ENCODE results near the gene TMPRSS11B.

Gene TMPRSS11B, protein sequence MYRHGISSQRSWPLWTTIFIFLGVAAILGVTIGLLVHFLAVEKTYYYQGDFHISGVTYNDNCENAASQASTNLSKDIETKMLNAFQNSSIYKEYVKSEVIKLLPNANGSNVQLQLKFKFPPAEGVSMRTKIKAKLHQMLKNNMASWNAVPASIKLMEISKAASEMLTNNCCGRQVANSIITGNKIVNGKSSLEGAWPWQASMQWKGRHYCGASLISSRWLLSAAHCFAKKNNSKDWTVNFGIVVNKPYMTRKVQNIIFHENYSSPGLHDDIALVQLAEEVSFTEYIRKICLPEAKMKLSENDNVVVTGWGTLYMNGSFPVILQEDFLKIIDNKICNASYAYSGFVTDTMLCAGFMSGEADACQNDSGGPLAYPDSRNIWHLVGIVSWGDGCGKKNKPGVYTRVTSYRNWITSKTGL

DNA sequence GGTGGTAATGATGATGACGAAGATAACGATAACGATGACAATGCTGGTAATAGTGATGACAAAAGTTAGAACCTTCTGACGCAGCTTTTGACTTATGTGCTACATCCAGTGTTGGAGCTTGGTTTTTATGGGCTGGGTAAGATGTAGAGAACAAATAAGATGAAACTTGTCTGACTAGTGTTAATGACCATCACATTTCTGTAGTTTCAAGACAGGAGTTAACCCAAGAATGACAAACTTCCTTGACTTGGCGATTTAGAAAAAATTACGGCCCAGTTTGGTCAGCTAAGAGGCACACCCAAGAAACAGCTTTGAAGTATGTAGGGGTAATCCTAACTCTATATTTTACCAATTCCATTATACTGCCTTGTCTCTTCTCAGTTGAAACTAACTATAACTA lies at the start of gene TMPRSS11B:
Gene TMPRSS11B (minus strand): TSS at position 101 of the 400 bp plus-strand sequence. CDS start 136 bp downstream, outside the sequence.
- Histone ChIP-seq H3K9me3 (replicated peaks; ENCODE audit: insufficient read depth, low read length) (no peaks in the 10 kb centered on the region), H2AFZ (ENCODE audit: low read length) (no peak within 1 kb of the TSS), H3K4me1 (ENCODE audit: low read length) (peaks cover 10% of the 10 kb centered on the region), H3K36me3 (replicated peaks; ENCODE audit: insufficient read depth, low read length) (no peaks in the 10 kb centered on the region), H3K4me3 (ENCODE audit: low read length) (no peak within 1 kb of the TSS), H3K4me2 (ENCODE audit: low read depth, low read length) (no peak within 1 kb of the TSS), H3K9ac (ENCODE audit: low read length) (no peak within 1 kb of the TSS), H3K9me2 (replicated peaks; ENCODE audit: insufficient read depth, low read length) (no peaks in the 10 kb centered on the region), H3K27ac (ENCODE audit: low read length) (no peak within 1 kb of the TSS), H4K20me1 (ENCODE audit: insufficient read depth, low read length) (no peaks in the 10 kb centered on the region), H3K27me3 (replicated peaks; ENCODE audit: insufficient read depth, low read length) (no peaks in the 10 kb centered on the region), H3K79me2 (ENCODE audit: low read length) (no peaks in the 10 kb centered on the region), H3F3A (ENCODE audit: insufficient read depth, low read length) (peaks cover 9% of the 10 kb centered on the region)
- no peak for TF ChIP-seq EZH2phosphoT487 (IDR thresholded peaks at IDR 0.05; ENCODE audit: low read length)
- TF ChIP-seq EZH2 (optimal IDR thresholded peaks at IDR 0.05; ENCODE audit: low read depth, low read length) = no peak
- TF ChIP-seq CTCF (IDR thresholded peaks at IDR 0.05; ENCODE audit: low read length) = no peak
- no peak for DNase-seq

GRCh38 chr4:68291256-68291655 lies 45.8 kb upstream of the TMPRSS11B start:
- Histone ChIP-seq H3K27ac (ENCODE audit: low read length) (no peak overlapping the region), H4K20me1 (ENCODE audit: insufficient read depth, low read length) (no peaks in the 10 kb centered on the region), H3F3A (ENCODE audit: insufficient read depth, low read length) (no peaks in the 10 kb centered on the region), H3K9me2 (replicated peaks; ENCODE audit: insufficient read depth, low read length) (no peaks in the 10 kb centered on the region), H3K9ac (ENCODE audit: low read length) (no peak overlapping the region), H2AFZ (ENCODE audit: low read length) (no peak overlapping the region), H3K27me3 (replicated peaks; ENCODE audit: insufficient read depth, low read length) (no peaks in the 10 kb centered on the region), H3K4me2 (ENCODE audit: low read depth, low read length) (no peak overlapping the region), H3K4me1 (ENCODE audit: low read length) (no peaks in the 10 kb centered on the region), H3K36me3 (replicated peaks; ENCODE audit: insufficient read depth, low read length) (no peaks in the 10 kb centered on the region), H3K9me3 (replicated peaks; ENCODE audit: insufficient read depth, low read length) (no peaks in the 10 kb centered on the region), H3K4me3 (ENCODE audit: low read length) (no peak overlapping the region), H3K79me2 (ENCODE audit: low read length) (no peaks in the 10 kb centered on the region)
- DNase-seq = no peak
- TF ChIP-seq EZH2 (optimal IDR thresholded peaks at IDR 0.05; ENCODE audit: low read depth, low read length) (no peak), CTCF (IDR thresholded peaks at IDR 0.05; ENCODE audit: low read length) (no peak), EZH2phosphoT487 (IDR thresholded peaks at IDR 0.05; ENCODE audit: low read length) (no peak)

GRCh38 chr4:68288393-68288740 lies 42.9 kb upstream of the TMPRSS11B start:
- Histone ChIP-seq H3K4me2 (ENCODE audit: low read depth, low read length) (peak overlapping the region; percentile 37; the same call in 1 of the 2 replicates), H3K27me3 (replicated peaks; ENCODE audit: insufficient read depth, low read length) (no peaks in the 10 kb centered on the region), H3K27ac (ENCODE audit: low read length) (no peak overlapping the region), H3K79me2 (ENCODE audit: low read length) (no peaks in the 10 kb centered on the region), H3K36me3 (replicated peaks; ENCODE audit: insufficient read depth, low read length) (no peaks in the 10 kb centered on the region), H2AFZ (ENCODE audit: low read length) (no peak overlapping the region), H3K4me1 (ENCODE audit: low read length) (no peaks in the 10 kb centered on the region), H4K20me1 (ENCODE audit: insufficient read depth, low read length) (no peaks in the 10 kb centered on the region), H3K4me3 (ENCODE audit: low read length) (no peak overlapping the region), H3F3A (ENCODE audit: insufficient read depth, low read length) (no peaks in the 10 kb centered on the region), H3K9ac (ENCODE audit: low read length) (no peak overlapping the region), H3K9me2 (replicated peaks; ENCODE audit: insufficient read depth, low read length) (no peaks in the 10 kb centered on the region), H3K9me3 (replicated peaks; ENCODE audit: insufficient read depth, low read length) (no peaks in the 10 kb centered on the region)
- TF ChIP-seq EZH2 (optimal IDR thresholded peaks at IDR 0.05; ENCODE audit: low read depth, low read length) (no peak), CTCF (IDR thresholded peaks at IDR 0.05; ENCODE audit: low read length) (no peak), EZH2phosphoT487 (IDR thresholded peaks at IDR 0.05; ENCODE audit: low read length) (no peak)
- no peak for DNase-seq

Data from MM.1S (cell line).